Measurements from ENCODE around the gene RALGAPA1. TPM values are rescaled to one million over a fixed set of nuclear protein-coding genes. Genes with fewer than 3 reads are reported as not detected.
A peak's percentile ranks its signal among the peaks of the same experiment; 100 is the strongest.

The RALGAPA1 gene
- total and polyA plus RNA-seq, 2 of the 13 experiments (the other 11 are each of a cell fraction or from before 2014, with no cell fraction given), result 65.0 to 89.2 TPM

DNA sequence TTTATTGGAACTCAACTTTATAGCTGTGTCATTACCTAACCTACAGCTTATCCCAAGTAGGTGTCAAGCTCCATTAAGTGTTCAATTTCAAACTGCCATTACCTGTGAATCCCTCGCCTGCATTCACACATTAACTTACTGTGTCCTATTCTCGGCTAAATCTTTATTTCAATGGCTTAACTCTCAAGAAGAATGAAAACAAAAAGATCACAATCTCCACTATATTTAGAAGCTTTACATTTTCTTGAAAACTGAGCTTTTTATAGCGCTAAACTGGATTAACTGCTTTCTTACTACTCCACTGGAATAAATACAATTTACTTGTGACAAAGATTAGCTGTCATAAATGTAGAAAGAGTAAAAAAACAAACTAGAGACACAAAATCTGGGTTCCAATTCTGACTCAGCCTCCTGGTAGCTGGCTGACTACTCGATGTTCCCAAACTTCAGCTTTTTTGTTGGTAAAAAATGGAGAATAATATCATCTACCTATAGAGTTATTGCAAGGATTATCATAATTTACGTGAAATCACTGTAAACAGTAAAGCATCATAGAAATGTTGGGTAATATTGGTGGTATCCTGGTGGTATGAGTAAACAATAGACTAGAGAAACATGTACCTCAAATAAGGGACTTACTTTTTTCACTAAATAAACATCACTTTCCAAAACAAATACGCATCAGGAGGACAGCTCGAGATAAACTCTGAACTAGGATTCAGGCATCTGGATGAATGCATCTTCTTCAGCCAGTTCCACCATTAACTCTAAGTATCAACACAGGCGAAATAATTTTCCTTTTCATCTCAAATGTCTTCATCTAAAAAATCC, 1.7 kb downstream of the RALGAPA1 start (continued):
- TF ChIP-seq, protein P1, sequence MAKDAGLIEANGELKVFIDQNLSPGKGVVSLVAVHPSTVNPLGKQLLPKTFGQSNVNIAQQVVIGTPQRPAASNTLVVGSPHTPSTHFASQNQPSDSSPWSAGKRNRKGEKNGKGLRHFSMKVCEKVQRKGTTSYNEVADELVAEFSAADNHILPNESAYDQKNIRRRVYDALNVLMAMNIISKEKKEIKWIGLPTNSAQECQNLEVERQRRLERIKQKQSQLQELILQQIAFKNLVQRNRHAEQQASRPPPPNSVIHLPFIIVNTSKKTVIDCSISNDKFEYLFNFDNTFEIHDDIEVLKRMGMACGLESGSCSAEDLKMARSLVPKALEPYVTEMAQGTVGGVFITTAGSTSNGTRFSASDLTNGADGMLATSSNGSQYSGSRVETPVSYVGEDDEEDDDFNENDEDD (CRISPR knock-in tag; IDR thresholded peaks at IDR 0.05; ENCODE audit: borderline replicate concordance), result no peak
- TF ChIP-seq ZNF430 (CRISPR knock-in tag; IDR thresholded peaks at IDR 0.05) (no peak), RFXANK (CRISPR knock-in tag; IDR thresholded peaks at IDR 0.05) (peak; percentile 35; the same call in 1 of the 2 replicates)

GRCh38 chr14:35806006-35806907, 2.8 kb downstream of the RALGAPA1 start:
- Histone ChIP-seq H3K4me1 (ENCODE audit: insufficient read depth, low read length) (peaks cover 76% of the 10 kb centered on the region), H2AFZ (ENCODE audit: low read length) (no peak overlapping the region), H3K79me2 (ENCODE audit: insufficient read depth, low read length) (peaks cover 73% of the 10 kb centered on the region), H4K20me1 (ENCODE audit: insufficient read depth, low read length) (peaks cover 19% of the 10 kb centered on the region; the same call in 1 of the 2 replicates), H3K36me3 (replicated peaks in 1 of 2; ENCODE audit: control insufficient read depth in 1 of 2, insufficient read depth in 2 of 2, low read length in 2 of 2) (peaks cover 4 to 13% of the 10 kb centered on the region in 2 experiments; a peak in 4 of 5 replicates), H3K4me2 (ENCODE audit: low read depth, low read length) (peak overlapping the region; percentile 82), H3K9ac (ENCODE audit: insufficient read depth, low read depth, low read length) (peak overlapping the region; percentile 95), H3K27ac (ENCODE audit: extremely low read length, insufficient read depth, low read length) (peak overlapping the region; percentile 89), H3K9me3 (ENCODE audit: low read length) (no peaks in the 10 kb centered on the region), H3K27me3 (ENCODE audit: control insufficient read depth in 1 of 2, insufficient read depth in 2 of 2, low read length in 2 of 2) (no peaks in the 10 kb centered on the region; a peak in 1 of 5 replicates), H3K4me3 (replicated peaks in 1 of 3; ENCODE audit: insufficient read depth in 1 of 3, low read depth in 2 of 3, low read length in 3 of 3) (peak overlapping the region; percentile 85 to 96 (median 86); a peak in 5 of 6 replicates)
- intact Hi-C loops (cut with micrococcal nuclease; ENCODE audit: unreplicated experiment), result loop anchor here (2.0 to 10.0 kb wide), 6 partner anchors 47 to 761 kb away; partner anchors contain the start of genes FAM177A1, PPP2R3C, PRORP and PSMA6
- 7% methylated on average over 2 of the region's 2 CpGs for WGBS (ENCODE audit: low lambda C conversion rate)
- peak; percentile 58 for ATAC-seq
- in situ Hi-C loops (cut with HindIII; ENCODE audit: extremely low pct_ligation_motif_present, low pct_unique_long_range_greater_than_20kb), result loop anchor here (25.0 kb wide), 1 partner anchor 669 kb away; no protein-coding TSS in a partner anchor
- ChIA-PET CTCF (ENCODE audit: low intra/inter-chr PET ratio, low total read pairs) (interaction anchor here (1.7 kb wide), 1 partner anchor 20 kb away, joined by 3 read pairs; the partner anchor contains the start of gene BRMS1L), POLR2A (interaction anchor here (0.7 to 3.9 kb wide), 6 partner anchors 9 to 44 kb away, joined by 3 to 81 read pairs (median 4); partner anchors contain the start of gene BRMS1L)
- FAIRE-seq, result peak; percentile 74
- no TSS peak for BruUV-seq (replicated peaks)
- DNase-seq (ENCODE audit: low spot score), result peak; percentile 97
- TF ChIP-seq CREM (IDR thresholded peaks at IDR 0.05), result peak; percentile 83
- TF ChIP-seq CREM (CRISPR knock-in tag; IDR thresholded peaks at IDR 0.05), result no peak
- no peak for TF ChIP-seq ZBTB46 (CRISPR knock-in tag; IDR thresholded peaks at IDR 0.05; ENCODE audit: borderline replicate concordance)
- 0 out of 2 replicates have a peak, but pooled peaks have one; percentile 18 for TF ChIP-seq ZFAT (CRISPR knock-in tag; conservative IDR thresholded peaks at IDR 0.05)
- no peak for TF ChIP-seq ZNF563 (CRISPR knock-in tag; IDR thresholded peaks at IDR 0.05)
- 0 out of 2 replicates have a peak, but pooled peaks have one; percentile 32 for TF ChIP-seq ZBTB7B (CRISPR knock-in tag; IDR thresholded peaks at IDR 0.05)
- TF ChIP-seq ZC3H13 (CRISPR knock-in tag; IDR thresholded peaks at IDR 0.05), result no peak
- TF ChIP-seq, protein P2, sequence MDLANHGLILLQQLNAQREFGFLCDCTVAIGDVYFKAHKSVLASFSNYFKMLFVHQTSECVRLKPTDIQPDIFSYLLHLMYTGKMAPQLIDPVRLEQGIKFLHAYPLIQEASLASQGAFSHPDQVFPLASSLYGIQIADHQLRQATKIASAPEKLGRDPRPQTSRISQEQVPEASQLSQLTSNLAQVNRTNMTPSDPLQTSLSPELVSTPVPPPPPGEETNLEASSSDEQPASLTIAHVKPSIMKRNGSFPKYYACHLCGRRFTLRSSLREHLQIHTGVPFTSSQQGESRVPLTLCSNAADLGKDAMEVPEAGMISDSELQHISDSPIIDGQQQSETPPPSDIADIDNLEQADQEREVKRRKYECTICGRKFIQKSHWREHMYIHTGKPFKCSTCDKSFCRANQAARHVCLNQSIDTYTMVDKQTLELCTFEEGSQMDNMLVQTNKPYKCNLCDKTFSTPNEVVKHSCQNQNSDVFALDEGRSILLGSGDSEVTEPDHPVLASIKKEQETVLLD (CRISPR knock-in tag; IDR thresholded peaks at IDR 0.05; ENCODE audit: low read depth), result no peak
- TF ChIP-seq FOSL2 (CRISPR knock-in tag; IDR thresholded peaks at IDR 0.05), result peak; percentile 59; the same call in 1 of the 2 replicates
- TF ChIP-seq ZNF552 (CRISPR knock-in tag; IDR thresholded peaks at IDR 0.05; ENCODE audit: borderline replicate concordance), result no peak
- TF ChIP-seq ZNF709 (CRISPR knock-in tag; IDR thresholded peaks at IDR 0.05), result no peak
- TF ChIP-seq, protein P3, sequence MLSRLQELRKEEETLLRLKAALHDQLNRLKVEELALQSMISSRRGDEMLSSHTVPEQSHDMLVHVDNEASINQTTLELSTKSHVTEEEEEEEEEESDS (CRISPR knock-in tag; IDR thresholded peaks at IDR 0.05; ENCODE audit: borderline replicate concordance), result no peak; the same call in 1 of the 2 replicates
- peak; percentile 96 for TF ChIP-seq RCOR2 (CRISPR knock-in tag; IDR thresholded peaks at IDR 0.05)
